Measurements from ENCODE around the gene SAMD4B. TPM values are rescaled to one million over a fixed set of nuclear protein-coding genes. Genes with fewer than 3 reads are reported as not detected.

Gene SAMD4B
- total and polyA plus RNA-seq, 2 of the 8 experiments (the other 6 are each of a cell fraction or from before 2014, with no cell fraction given) = 137 to 158 TPM

GRCh38 chr19:39419003-39419402, 76.8 kb downstream of the SAMD4B start (continued):
- TF ChIP-seq NANOG (IDR thresholded peaks at IDR 0.05; ENCODE audit: insufficient read depth, low read depth, low read length, poor library complexity, severe bottlenecking) (no peak), CHD2 (IDR thresholded peaks at IDR 0.05; ENCODE audit: low read length) (no peak), POU5F1 (IDR thresholded peaks at IDR 0.05; ENCODE audit: low read depth, low read length) (no peak), MAFK (IDR thresholded peaks at IDR 0.05; ENCODE audit: low read depth, low read length) (no peak), CHD1 (IDR thresholded peaks at IDR 0.05; ENCODE audit: low read depth, low read length) (no peak)

Measured in H1 (cell line).